ENCODE measurements around the gene PLCL1.
"Not testable (repeated sequence)": the region's sequence is repeated elsewhere in the genome, so short reads cannot be mapped to it uniquely, and the experiment has no call there.

Gene PLCL1

GRCh38 chr2:198137733-198138132 lies 333.3 kb downstream of the PLCL1 start:
- no peak for DNase-seq

DNA sequence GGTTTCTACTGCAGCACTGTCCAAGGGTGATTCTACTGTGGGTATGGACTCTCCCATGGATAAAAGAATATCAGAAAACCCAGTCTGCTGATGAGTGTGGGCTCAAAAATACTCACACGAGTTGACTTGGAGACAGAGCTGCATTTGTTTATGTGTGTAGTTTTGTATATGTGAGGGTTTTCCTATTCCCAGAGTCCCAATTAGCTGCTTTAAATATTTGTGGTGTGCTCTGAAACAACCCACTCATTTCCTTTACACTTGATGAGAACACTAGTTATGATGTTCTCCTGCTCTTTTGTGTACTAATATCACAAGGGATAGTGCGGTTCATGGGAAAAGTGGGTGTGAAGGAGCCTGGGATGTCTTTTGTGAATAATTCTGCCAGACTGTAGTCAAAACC lies 337.3 kb downstream of the PLCL1 start:
- DNase-seq = no peak

DNA sequence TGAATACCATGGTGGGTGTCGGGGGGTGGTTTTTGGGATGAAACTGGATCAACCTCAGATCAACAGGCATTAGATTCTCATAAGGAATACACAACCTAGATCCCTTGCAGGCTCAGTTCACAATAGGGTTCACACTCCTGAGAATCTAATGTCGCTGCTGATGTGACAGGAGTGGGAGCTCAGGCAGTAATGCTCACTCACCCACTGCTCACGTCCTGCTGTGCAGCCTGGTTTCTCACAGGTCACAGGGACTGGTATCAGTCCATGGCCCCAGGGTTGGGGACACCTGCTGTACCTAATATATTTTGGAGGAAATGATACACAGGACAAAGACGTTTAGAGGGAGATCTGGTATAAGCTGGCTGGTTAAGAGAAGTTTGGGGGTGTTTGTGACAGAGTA lies 338.8 kb downstream of the PLCL1 start:
- no peak for DNase-seq

- no peak for DNase-seq
Measured at GRCh38 chr2:198143793-198144192, 339.4 kb downstream of the PLCL1 start.

- peak; percentile 7 for DNase-seq
Measured at GRCh38 chr2:198144660-198145059, 340.3 kb downstream of the PLCL1 start.

DNA sequence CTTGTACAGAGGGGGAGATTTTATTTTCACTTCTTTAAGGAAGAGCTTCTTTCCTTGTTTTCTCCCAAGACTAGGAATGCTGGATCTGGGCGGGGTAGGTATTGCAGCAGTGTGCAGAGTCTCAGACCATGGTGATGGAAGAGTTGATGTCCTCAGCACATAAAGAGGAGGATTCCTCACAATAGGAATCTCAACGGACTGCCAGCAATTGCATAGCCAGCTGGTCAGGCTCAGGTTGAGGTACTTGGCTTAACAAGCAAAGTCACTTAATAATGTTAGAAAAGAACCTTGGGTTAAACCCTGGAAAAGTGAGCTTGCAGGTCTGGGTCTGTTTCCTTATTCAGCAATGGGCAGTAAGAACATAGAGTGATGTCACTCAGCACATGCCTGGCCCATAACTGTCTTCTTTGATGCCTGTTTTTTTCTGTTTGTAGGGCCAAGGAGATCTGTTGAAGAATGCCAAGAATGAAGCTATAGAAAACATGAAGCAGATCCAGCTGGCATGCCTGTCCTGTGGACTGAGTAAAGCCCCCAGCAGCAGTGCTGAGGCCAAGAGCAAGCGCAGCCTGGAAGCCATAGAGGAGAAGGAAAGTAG lies 342.1 kb downstream of the PLCL1 start:
- no peak for DNase-seq

DNA sequence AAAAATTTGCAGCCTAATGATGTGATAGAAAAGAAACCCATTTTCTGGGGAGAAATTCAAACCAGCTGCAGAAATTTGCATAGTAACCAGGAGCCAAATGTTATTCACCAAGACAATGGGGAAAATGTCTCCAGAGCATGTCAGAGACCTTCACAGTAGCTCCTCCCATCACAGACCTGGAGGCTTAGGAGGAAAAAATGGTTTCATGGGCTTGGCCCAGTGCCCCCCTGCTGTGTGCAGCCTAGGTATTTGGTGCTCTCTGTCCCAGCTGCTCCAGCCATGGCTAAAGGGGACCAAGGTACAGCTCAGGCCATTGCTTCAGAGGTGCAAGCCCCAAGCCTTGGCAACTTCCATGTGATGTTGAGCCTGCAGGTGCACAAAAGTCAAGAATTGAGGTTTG lies 352.9 kb downstream of the PLCL1 start:
- DNase-seq = no peak

DNA sequence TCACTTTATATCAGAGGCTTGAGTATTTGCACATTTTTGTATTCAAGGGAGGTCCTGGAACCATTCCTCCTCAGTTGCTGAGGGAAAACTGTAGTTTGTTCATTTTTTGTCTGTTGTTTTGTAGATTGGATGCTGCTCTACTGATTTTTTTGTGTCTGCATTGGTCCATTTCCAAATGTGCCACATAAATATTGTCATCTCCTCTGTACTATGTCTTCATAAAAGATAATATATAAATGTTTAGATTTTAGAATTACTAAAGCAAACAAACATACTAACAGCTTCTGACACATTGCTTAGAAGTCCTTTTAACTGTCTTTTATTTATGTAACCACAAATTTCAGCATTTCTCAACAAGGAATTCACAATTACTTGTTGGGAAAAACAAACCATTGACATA lies 356.8 kb downstream of the PLCL1 start:
- no peak for DNase-seq

DNA sequence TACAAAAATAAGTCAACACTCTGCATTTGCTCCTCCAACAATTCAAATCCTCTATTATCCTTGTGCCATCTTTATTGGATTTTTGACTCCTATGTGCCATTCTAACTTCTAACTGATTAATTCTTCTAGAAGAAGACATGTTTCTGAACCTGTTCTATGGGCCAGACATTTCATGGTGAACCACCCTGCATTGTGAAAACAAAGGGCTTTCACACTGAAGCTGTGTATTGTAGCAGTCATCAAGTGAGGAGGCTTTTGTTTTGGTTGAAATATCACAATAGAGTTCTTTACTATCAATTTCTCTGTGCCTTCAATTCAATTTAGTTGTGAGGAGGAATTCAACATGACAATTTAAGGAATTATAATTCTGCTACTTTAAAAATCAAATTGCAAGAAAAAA lies 357.9 kb downstream of the PLCL1 start:
- no peak for DNase-seq

- DNase-seq = no peak
Measured at GRCh38 chr2:198164843-198165242, 360.4 kb downstream of the PLCL1 start.

DNA sequence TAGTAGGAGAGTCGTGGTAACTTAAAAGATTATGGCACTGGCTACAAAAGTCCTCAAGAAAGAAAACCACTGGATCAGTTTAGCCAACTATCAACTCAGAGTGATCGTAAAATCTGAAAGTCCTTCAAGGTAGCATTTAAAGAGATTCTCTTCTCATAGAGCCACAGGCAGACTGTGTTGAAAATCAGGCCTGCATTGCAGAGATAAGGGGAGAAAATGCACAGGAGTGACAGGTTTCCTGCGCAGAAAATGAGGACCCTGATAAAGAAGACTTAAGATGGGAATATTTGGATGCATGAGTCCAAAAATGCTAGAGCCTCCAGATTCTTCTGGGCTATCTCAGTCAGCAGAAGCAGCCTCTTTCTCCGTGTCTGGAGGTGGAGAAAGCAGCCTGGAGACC lies 360.9 kb downstream of the PLCL1 start:
- DNase-seq = no peak

DNA sequence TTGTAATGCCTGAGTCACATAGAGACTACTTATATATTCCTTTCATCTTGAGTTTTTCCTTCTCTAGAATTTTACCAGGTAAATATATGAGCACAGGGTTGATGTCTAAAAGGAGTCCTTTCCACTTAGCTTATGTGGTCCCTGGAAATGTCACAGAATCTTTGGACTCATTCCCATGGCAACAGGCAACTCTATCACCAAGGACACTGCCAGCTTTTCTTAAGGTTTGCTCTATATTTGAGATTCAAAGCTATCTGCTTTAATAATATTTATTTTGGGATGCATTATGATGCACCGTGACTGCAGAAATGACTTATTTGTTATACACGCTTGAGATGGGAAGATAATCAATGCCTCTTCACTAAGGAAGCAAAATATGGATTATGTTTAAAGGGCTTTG lies 363.0 kb downstream of the PLCL1 start:
- DNase-seq = no peak

GRCh38 chr2:198168651-198169050 lies 364.3 kb downstream of the PLCL1 start:
- DNase-seq = no peak

DNA sequence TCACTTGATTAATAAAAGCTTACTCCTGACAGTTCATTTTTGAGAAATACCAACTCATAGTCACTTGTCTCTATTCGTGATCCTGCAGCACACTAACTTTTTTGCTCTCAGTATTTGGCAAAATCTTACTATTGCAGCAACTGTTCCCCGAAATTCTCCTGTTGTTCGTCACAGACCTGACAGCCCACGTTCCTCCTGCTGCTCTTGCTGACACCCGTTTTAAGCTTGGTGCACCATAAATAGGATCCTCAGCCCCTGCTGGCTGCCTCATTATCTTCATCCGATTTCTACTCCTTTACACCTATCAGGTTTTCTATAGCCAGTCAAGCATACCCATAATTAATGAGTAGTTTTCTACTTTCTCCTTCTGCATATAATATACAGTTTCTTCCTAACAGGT lies 368.8 kb downstream of the PLCL1 start:
- DNase-seq = no peak

DNA sequence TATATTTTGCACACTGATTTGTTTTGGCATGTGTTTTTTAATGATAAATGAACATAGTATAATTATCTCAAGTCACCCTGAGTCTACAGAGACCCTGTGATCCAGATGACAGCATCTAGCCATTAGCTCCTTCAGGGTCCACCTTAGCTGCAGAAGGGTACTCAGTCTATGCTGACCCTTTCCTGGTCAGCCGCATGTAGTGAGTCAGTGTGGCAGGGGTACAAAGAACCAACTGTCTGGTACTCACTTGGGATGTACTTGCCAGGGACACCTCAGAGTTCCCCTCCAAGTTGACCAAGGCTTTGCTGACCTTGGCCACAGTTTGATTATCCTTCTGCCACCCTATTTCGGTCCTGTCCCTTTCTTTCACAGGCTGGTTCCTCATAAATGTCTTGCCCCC lies 369.5 kb downstream of the PLCL1 start:
- DNase-seq = no peak

GRCh38 chr2:198175271-198175670 lies 370.9 kb downstream of the PLCL1 start:
- DNase-seq = no peak

- no peak for DNase-seq
Measured at GRCh38 chr2:198177040-198177439, 372.6 kb downstream of the PLCL1 start.

DNA sequence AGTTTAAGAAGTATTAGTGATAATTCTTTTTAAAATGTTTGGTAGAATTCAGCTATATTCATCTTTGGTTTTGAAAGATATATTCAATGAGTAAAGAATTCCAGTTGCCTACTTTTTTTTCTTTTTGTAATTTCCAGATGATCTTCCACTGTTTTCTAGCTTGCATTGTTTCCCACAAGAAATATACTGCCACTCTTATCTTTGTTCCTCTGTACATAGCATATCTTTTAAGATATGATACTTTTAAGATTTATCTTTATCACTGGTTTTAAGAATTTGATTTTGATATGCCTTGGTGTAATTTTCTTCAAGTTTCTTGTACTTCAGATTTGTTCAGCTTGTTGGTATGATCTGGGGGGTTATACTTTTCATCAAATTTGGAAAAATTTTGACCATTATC lies 374.4 kb downstream of the PLCL1 start:
- DNase-seq = no peak

- no peak for DNase-seq
Measured at GRCh38 chr2:198186257-198186656, 381.9 kb downstream of the PLCL1 start.

- no peak for DNase-seq
Measured at GRCh38 chr2:198187841-198188240, 383.4 kb downstream of the PLCL1 start.

- DNase-seq = no peak
Measured at GRCh38 chr2:198188982-198189381, 384.6 kb downstream of the PLCL1 start.

GRCh38 chr2:198191651-198192050 lies 387.3 kb downstream of the PLCL1 start:
- no peak for DNase-seq

- DNase-seq = not testable (repeated sequence)
Measured at GRCh38 chr2:198196556-198196955, 392.2 kb downstream of the PLCL1 start.

Measured in activated CD4-positive, alpha-beta T cell treated with anti-CD3 and anti-CD28 coated beads for 48 hours (primary cell).